DMS 273 treated with DMSO at 0.1 percent for 48 hours (cell line): ENCODE data around the gene KDM3B.

ENCODE experiments used
- DNase-seq: peaks from one replicate; lab custom pipeline; 2025; lab: John Stamatoyannopoulos, UW

The KDM3B gene

DNA sequence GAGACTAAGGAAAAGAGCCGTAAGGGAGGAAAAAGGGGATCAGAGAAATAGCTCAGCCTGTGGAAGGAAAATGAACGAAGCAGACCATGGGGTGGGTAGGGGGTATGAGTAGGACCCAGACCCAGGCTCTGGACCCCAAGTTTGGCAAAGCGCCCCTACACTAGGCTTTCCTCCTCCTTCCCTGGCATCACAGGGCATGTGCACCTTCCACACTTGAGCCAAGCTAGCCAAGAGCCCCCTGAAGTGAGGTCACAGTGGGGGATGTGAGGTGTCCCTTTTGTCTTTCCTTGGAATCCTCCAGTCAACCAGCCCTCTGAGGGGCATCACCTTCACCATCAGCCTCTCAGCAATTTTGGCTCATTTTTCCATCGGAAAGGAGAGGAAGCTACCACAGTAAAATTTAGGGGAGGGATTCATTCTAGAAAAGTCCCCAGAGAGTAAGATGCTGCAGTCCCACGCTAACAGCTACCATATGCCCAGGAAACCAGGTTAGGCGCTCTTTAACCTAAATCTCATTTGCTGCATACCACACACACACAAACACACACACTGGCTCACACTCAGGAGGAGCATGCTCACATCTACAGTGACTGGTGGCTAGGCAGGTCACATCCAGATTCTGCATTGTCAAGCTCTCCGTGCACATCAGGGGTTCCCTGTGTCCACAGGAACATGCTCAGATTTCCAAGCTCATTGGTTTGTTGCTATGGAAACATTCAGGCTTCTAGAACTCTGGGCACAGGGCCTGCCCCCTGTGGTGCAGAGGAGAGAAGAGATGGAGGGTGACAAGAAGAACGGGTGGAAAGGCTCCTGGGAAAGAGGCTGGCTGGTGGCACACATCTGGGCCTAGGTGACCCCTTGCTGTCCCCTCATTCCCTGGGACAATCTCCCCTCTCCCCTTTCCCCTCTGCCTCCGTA is 96.3 kb downstream of the KDM3B start:
- peak; percentile 36 for DNase-seq

DNA sequence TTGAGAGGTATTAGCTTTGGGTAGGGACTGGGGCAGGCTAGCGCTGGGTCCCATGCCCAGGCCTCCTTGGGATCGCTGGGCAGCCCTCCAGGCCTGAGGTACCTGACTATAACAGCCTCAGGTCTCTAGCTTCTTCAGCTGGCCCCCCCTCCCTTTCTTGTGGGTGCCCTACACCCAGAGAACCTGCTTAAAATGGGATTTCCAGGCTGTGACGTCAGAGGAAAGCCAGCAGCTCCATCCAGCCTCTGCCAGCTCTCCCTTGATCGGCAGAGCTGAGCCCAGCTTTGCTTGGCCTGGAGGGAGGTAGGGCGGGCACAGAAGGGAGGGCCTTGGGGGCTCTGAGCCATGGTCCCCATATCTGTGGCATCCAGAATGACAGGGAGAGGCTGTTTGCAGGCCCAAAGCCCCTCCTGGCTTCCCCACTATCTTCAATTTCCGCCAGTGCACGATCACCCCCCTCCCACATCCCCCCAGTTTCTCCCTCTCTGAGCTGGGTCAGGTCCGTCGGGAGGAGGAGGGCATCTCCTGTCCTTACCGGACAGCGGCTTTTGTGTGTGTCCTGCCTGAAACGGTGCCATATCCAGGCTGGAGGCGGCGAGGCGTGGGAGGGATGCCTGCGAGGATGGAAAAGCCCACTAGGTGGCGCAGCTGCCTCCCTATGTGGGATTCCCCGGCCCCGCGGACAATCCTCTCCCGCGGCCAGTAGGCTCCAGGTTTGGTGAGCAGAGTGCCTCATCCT is 97.2 kb downstream of the KDM3B start:
- DNase-seq: peak; percentile 22

DNA sequence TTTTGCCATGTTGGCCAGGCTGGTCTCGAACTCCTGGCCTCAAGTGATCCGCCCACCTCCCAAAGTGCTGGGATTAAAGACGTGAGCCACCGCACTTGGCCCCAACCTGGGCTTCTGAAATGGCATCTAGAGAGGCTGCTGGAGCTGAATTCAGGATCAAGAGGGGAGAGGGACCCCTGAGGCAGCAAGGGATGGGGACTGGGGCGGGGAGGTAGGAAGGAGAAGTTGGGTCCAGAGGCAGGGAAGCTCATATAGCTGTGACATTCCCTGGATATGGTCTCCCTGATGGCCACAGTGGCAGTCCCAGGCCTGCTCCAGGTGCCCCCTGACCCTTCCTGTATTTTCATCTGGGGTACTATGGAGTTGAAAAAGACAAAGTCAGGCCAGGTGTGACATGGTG is 98.5 kb downstream of the KDM3B start:
- DNase-seq: no peak

DNA sequence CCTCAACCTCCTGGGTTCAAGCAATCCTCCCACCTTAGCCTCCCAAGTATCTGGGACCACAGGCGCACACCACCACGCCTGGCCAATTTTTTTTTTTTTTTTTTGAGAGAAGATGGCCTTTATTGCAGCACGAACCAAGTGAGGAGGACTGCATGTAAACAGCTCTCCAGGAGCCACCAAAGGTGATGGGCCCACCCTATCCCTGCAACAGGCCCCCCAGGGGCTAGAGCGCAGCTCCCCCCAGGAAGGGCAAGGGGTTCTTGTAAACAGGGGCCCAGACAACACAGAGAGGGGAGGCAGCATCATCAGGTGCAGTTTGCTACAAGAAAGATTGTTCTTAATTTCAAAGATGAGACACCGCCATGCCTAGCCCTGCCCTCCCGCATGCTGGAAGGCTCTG is 100.2 kb downstream of the KDM3B start:
- DNase-seq: no peak

DNA sequence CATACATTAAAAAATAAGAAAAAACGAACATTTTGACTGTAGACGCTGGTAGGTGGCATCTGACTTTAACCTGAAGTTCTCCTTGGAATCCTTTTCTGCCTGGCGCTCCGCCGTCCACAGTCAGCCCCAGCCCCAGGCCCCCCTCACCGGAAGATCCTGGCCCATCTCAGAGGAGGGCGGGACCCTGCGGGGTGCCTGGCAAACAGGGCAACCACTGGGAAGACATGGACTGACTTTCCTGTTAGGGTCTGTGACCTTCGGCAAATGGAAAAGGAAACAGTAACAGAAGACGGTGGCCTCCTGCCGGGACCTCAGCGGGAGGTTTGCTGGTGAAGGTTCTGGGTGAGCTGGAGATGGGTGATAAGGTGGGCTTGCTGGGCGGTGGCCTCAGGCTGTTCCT is 101.1 kb downstream of the KDM3B start:
- no peak for DNase-seq

DNA sequence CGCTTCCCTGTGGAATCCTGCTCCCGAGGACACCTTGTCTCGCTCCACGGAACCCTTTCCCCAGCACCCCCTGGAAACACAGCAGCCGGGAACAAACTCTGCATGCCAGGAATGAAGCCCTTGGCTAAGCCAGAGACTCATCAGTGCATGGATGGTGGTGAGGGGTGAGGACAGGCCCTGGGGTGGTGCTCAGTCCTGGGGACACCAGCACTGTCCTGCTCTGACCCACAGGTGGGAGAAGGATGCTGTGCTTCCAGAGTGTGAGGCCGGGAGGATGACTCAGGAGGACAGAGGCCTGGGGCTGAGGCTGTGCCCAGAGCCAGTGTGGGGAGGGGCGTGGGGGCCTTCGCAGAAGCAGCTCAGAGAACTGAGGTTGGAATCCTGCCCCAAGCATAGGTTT is 101.6 kb downstream of the KDM3B start:
- no peak for DNase-seq

DNA sequence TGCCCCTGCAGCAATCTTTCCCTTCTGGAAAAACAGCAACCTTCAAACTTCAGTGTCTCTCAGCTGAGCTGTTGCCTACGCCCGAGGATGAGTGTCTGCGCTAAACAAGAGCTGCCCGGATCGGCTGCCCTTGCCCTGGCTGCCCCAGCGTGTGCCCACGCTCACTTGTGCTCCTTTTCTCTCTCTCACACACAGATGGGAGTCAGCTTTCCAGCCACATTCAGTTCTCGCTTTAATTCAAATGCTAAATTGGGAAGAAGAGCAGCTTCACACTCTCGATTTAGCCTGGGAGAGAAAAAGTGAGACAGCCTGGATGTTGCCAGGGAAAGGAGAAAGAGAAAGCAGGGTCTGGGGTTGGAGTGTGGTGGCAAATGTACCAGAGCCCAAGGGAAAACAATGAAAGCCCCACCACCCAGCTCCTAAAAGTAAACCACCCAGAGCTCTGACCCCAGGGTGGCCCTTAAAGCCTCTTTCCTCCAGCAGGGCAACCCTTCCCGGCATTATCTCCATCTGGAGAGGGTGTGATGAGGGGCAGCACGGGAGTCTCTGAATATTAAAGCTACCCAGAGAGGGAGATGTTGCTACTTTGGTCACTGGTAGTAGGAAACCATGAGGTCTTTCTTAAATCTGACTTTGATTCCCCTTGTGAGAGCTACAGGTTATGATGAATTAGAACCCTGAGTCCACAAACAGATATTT is 102.9 kb downstream of the KDM3B start:
- DNase-seq: no peak

DNA sequence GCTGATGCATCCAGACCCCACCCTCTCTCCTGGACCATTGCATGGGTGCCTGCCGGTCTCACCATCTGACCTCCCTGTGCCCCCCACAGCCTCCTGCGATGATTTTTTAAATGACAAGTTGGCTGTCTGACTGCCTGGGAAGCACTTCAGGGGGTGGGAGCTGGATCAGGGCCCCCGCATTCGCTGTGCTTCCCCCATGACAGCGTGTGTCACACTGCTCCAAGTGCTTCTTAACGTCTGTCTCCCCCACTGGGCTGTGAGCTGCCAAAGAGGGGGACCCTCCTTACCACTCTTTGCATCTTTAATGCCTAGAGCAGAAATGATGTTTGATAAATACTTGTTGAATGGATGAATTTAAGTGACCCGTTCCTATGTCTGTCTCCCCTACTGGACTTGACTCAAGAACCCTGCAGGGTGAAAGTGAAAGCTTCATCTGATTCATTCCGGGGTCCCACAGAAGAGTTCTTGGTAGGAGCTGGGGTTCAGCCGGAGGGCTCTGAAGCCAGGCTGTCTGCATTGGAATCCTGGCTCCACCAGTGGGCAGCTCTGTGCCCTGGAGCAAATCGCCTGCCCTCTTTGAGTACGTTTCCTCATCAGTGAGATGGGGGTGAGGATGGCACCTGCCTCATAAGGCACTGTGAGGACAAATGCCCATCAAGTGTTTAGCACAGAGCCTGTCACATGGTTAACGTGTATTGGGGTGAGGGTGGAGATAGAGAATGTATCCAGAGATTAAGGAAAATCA is 105.2 kb downstream of the KDM3B start:
- no peak for DNase-seq

DNA sequence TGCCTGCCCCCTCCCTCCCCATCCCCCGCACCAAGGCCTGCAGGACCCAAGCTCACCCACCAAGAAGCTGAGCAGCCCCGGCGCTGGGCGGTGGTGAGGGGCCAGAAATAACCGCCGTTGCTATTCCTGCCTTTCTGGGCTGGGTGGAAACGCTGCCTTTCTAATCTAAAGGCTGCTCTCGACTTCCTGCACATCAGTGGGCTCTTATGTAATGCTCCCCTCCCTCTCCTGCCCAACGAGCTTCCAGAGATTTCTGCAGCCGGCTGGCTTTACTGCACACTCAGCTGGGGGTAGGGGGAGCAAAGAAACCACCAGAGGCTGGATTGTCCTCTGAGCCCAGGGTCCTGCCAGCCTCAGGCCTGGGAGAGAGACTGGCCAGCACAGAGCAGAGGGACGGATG is 105.9 kb downstream of the KDM3B start:
- DNase-seq: no peak

DNA sequence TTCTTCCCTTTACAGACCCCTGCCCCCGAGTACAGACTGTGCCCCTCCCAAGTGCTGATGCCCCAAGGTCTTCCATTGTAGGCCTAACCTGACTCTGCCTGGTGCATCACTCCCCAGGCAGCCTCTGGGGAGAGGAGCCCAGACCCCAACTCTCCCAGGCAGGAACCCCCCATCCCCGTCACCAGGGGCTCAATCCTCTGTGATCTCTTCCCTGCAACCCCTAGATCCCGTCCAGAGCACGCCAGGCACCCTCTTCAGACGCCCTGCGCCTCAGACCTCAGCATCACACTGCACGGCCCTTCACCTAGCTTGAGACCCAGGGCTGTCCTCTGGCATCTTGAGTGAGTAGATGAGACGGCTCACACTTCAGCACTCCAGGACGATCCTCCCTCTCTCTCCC is 106.4 kb downstream of the KDM3B start:
- DNase-seq: no peak

DNA sequence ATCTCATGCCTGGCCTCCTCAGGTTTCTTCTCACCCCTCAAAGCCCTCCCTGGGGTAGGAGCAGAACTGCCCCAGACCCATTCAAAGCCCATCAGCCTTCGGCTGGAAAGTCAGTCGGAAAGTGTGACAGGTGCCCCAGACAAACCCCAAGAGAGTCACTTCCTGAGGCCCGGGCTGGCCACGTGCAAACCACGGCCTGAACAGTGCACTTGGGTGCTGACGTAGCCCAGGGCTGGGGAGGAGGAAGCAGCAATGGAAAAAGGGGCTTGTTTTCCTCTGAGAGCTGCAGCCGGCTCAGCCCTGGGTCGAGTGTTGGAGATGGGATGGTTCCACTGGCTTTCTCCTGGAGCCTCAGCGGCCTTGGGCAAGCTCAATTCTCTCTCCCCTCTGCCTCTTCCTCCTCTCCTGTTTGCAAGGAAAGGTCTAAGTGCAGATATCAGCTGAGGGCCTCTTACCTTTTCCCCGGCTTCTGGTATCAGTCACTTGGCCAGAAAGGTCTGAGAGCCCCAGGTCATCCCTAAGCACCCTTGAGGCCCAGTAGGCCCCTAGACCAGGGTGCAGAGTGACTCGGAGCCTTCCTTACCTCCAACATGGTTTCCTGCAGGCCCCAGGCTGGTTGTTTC is 106.9 kb downstream of the KDM3B start:
- DNase-seq: no peak

DNA sequence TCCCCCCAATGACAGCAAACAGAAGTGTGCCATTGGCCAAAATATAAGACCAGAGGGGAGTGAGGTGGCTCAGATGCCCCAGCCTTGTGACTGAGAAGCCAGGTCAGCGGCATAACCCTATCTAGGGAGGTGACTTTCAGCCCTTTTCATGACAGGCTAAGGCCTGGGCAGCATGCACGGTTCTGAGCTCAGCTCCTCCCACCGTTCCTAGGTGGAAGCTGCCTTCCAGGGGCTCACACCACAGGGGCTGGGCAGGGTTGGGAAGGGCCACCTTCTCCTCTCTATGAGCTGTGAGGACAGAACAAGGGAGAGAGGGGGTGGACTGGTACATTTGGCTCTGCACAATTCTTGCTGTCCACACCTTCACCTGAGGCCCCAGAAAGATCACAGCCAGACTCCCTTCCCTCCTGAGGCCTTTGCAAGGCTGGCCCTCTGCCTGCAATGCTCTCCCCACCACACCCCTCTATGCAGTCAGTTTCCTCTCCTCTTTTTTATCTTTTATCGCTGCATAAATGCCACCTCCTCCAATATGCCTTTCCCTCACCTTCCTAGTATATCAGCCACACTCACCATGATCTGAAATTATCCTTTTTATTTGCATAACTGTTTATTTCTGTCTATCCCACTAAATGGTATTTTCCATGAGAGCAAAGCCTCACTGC is 107.7 kb downstream of the KDM3B start:
- DNase-seq: no peak

DNA sequence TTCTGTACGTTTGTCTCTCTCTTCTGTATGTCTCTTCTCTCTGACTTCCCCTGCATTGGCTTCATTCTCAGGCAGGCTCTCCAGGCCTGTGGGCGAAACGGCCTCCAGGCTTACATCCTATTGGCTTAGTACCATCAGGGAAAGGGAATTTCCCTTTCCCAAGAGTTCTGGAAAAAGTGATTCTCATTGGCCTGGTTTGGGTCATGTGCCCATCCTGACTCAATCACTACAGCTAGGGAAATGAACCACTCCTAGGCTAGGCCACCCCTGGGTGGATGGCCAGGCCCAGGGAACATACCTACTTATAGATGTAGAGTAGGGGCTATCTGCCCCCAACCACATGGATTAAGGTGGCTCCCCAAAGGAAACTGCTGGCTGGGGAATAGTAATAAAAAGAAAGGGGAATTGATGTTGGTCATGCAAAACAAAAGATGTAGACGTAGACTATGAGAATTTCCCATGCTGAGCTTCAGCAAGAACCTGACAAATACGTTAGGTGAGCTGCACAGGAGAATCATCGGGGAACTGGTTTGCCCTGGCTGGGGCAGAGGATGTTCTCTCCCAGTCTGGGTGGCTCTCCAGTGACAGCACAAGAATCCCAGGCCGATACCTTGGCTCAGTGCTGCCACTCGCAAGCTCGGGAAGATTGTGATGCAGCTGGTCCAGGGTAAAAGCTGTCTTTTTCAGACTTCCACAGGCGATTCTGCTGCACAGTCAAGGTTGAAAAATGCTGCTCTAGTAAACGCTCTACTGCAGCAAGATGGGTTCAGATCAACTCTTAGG is 109.0 kb downstream of the KDM3B start:
- no peak for DNase-seq

DNA sequence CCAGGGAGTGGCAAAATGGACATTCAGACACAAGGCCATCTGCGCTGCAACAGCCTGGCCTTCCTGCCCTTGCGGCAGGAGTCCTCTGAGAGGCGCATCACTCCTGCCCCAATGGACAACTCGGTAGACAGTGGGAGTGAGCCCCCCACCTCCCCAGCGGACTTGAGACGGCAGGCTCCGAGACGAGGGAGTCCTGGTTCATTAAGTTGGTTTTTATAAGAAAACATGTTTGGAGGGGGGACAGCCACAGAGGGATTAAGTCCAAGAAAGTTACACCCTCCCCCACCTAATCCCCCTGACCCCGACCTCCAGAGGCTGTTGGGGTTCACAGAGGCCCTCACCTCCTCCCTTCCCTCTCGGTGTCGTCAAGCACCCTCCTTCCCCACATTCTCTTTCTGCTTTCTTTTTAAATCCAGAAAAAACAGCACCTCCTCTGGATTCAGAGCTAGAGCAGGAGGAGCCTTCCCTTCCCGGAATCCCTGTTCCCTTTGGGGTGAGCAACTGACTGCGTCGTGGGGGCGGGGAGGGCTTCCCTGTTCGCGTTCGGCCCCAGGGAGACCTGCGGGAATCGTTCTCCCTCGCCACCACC is 111.0 kb downstream of the KDM3B start:
- DNase-seq: no peak

DNA sequence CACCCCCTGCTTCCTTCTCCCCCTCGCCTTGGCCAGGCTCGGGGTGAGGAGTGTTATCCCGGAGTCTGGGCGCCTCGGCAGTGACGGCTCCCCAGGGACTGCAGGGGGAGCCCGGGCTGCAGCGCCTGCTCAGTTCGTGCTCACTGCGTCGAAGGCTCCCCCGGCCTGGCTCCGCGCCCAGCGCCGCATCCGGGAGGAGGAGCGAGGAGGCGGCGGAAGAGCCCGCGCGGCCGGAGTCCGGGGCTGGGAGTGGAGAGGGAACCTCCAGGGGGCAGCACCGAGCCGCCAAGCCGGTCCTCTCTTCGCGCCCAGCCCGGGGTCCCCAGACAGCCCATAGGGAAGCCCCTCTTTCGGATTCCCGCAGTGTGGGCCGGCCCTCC is 111.5 kb downstream of the KDM3B start:
- DNase-seq: peak; percentile 79

DNA sequence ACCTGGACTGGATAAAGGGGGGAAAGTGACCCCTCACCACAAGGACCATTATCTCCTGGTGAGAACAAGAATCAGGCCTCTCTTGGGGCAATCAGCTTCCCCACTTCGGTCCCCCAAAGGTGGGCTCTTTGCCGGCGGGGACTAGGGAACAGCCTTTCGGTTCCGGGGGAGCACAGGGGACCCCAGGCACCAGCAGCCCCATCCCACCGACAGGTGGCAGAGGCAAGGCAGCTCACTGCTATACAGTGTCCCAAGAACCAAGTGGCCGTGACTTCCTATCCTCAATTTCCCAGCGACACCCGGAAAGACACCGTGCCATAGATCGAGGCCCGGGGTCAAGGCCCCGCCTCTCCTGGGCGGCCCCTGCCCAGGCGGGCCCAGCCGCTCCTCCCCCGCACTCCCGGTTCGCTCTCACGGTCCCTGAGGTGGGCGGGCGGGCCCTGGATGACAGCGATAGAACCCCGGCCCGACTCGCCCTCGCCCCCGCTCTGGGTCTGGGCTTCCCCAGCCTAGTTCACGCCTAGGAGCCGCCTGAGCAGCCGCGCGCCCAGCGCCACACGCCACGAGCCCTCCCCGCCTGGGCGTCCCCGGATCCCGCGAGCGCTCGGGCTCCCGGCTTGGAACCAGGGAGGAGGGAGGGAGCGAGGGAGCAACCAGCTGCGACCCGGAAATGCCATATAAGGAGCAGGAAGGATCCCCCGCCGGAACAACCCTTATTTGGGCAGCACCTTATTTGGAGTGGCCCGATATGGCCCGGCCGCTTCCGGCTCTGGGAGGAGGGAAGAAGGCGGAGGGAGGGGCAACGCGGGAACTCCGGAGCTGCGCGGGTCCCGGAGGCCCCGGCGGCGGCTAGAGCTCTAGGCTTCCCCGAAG is 112.1 kb downstream of the KDM3B start:
- peak; percentile 96 for DNase-seq

DNA sequence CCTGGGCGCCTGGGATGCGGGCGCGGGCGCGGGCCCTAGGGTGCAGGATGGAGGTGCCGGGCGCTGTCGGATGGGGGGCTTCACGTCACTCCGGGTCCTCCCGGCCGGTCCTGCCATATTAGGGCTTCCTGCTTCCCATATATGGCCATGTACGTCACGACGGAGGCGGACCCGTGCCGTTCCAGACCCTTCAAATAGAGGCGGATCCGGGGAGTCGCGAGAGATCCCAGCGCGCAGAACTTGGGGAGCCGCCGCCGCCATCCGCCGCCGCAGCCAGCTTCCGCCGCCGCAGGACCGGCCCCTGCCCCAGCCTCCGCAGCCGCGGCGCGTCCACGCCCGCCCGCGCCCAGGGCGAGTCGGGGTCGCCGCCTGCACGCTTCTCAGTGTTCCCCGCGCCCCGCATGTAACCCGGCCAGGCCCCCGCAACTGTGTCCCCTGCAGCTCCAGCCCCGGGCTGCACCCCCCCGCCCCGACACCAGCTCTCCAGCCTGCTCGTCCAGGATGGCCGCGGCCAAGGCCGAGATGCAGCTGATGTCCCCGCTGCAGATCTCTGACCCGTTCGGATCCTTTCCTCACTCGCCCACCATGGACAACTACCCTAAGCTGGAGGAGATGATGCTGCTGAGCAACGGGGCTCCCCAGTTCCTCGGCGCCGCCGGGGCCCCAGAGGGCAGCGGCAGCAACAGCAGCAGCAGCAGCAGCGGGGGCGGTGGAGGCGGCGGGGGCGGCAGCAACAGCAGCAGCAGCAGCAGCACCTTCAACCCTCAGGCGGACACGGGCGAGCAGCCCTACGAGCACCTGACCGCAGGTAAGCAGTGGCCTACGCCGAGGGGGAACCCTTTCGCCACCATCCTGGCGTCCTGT is 113.0 kb downstream of the KDM3B start, which contains the start of gene EGR1:
Gene EGR1, plus strand, starts transcription at position 219 of the 864 bp plus-strand sequence. Its CDS starts 283 bp downstream, at position 502.
- peak; percentile 90 for DNase-seq
